Activated CD4-positive, alpha-beta T cell treated with anti-CD3 and anti-CD28 coated beads for 36 hours (primary cell): ENCODE measurements around the gene SLC13A2. TPM values are rescaled to one million over a fixed set of nuclear protein-coding genes. Genes with fewer than 3 reads are reported as not detected.

ENCODE experiments used
- ATAC-seq: fragments of 200-7000 bp; cut with Tn5 transposase; one replicate; pipeline ENCODE4 v1.10.0; 2021; ENCODE audit warnings: mild to moderate bottlenecking, moderate library complexity
- CTCF ChIA-PET: fragments of 350-600 bp; sonication (Branson Sonifier 250); formaldehyde crosslinking; loops from one replicate; lab custom pipeline; 2021; ENCODE audit warnings: antibody characterized with exemption; lab: Charles Lee
- POLR2A ChIA-PET: fragments of 350-600 bp; sonication (Branson Sonifier 250); formaldehyde crosslinking; loops from one replicate; lab custom pipeline; 2021; ENCODE audit warnings: antibody characterized with exemption, inconsistent platforms; lab: Charles Lee
- DNase-seq: peaks from one replicate; pipeline ENCODE4 v3.0.0-alpha.2; 2020
- H3K27ac Mint-ChIP-seq: one replicate; pipeline ENCODE4 v1.8.0; 2021; ENCODE audit warnings: mixed read lengths
- H3K27me3 Mint-ChIP-seq: one replicate; pipeline ENCODE4 v1.8.0; 2021; ENCODE audit warnings: mixed read lengths
- H3K36me3 Mint-ChIP-seq: one replicate; pipeline ENCODE4 v1.8.0; 2021; ENCODE audit warnings: low read depth, mixed read lengths
- H3K4me1 Mint-ChIP-seq: one replicate; pipeline ENCODE4 v1.8.0; 2021; ENCODE audit warnings: mixed read lengths
- H3K4me3 Mint-ChIP-seq: one replicate; pipeline ENCODE4 v1.8.0; 2021; ENCODE audit warnings: mild to moderate bottlenecking, moderate library complexity, mixed read lengths
- H3K9me3 Mint-ChIP-seq: one replicate; pipeline ENCODE4 v1.8.0; 2021; ENCODE audit warnings: low read depth, mixed read lengths
- intact Hi-C, 2 experiments: fragments of 100-400 bp; cut with DNase I in 1 of 2; cut with micrococcal nuclease in 1 of 2; formaldehyde crosslinking; loops; one replicate each; pipeline versions ENCODE4 v1.14.2 to v1.15.1; 2022 to 2024; cut with DNase I, micrococcal nuclease
- total RNA-seq, 2 experiments: library from RNA; stranded (reverse); gene quantifications; one replicate each; pipeline ENCODE4 v1.2.3, GENCODE V29; 2021

Gene SLC13A2
- total RNA-seq, 2 experiments from 2014 or later = not detected

- DNase-seq = no peak
- CTCF ChIA-PET = interaction anchor here (0.6 to 1.2 kb wide), 2 partner anchors 20 to 255 kb away, joined by 3 to 6 read pairs; no protein-coding TSS in a partner anchor
These were observed 2.5 kb upstream of the SLC13A2 start for GRCh38 chr17:28470914-28471366.

DNA sequence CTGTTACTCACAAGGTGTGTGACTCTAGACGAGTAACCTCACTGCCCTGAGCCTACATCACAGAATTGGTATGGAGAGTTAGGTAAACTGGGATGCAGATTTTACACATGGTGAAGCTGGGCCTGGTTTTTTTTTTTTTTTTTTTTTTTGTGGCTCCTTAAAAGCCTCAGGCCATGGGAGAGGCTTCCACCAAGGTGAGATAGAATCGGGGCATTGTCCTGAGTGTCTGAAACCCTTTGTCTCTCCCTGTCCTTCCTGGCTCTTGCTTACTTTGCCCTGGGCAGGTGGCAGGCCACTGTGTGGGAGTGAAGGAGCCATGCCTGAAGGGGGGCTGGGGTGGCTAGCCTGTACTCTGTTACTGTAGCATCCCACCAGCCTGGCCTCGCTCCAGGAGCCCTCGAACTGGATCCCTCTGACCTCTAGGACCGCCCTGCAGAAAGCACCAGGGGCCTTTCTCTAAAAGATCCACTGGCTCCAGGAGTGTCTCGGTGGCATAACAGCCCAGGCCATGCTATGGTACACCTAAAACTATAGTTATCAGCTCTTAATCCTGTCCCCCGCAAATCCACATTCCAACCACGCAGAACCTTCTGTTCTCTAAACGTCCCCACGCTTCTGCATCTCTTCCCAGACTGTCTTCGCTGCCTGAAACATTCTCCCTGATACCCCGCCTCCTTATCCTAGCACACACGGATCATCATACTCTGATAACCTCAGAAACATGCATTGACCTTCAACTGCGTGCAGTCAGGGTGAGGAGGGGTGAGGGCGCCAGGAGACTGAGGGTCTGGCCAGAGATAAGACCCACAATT, 1.7 kb upstream of the SLC13A2 start:
- no peak for DNase-seq
- H3K4me1 Mint-ChIP-seq = peaks cover 24% of the 10 kb centered on the region
- H3K4me3 Mint-ChIP-seq = no peak overlapping the region
- ChIA-PET POLR2A (no interaction called here), CTCF (interaction anchor here (1.2 kb wide), 1 partner anchor 19 kb away, joined by 6 read pairs; no protein-coding TSS in a partner anchor)
- H3K36me3 Mint-ChIP-seq = no peaks in the 10 kb centered on the region
- intact Hi-C loops = no loop called here
- ATAC-seq = no peak
- peaks cover 3% of the 10 kb centered on the region for H3K27me3 Mint-ChIP-seq
- no peak overlapping the region for H3K27ac Mint-ChIP-seq
- no peaks in the 10 kb centered on the region for H3K9me3 Mint-ChIP-seq

More at GRCh38 chr17:28470914-28471366, 2.5 kb upstream of the SLC13A2 start:
- Mint-ChIP-seq H3K36me3 (no peaks in the 10 kb centered on the region), H3K4me3 (no peak overlapping the region), H3K4me1 (peaks cover 24% of the 10 kb centered on the region), H3K27ac (no peak overlapping the region), H3K27me3 (peaks cover 4% of the 10 kb centered on the region), H3K9me3 (no peaks in the 10 kb centered on the region)
- ATAC-seq = no peak
- intact Hi-C loops = no loop called here
- POLR2A ChIA-PET = no interaction called here

- H3K27ac Mint-ChIP-seq = no peak overlapping the region
- DNase-seq (no peak), ATAC-seq (no peak)
- H3K4me3 Mint-ChIP-seq = no peak overlapping the region
- no peaks in the 10 kb centered on the region for H3K36me3 Mint-ChIP-seq
- peaks cover 3% of the 10 kb centered on the region for H3K27me3 Mint-ChIP-seq
- intact Hi-C loops = no loop called here
- ChIA-PET CTCF (interaction anchor here (0.6 to 1.0 kb wide), 2 partner anchors 29 to 71 kb away, joined by 3 read pairs; no protein-coding TSS in a partner anchor), POLR2A (no interaction called here)
- no peaks in the 10 kb centered on the region for H3K9me3 Mint-ChIP-seq
- H3K4me1 Mint-ChIP-seq = peaks cover 21% of the 10 kb centered on the region
These were observed 460 bp upstream of the SLC13A2 start for GRCh38 chr17:28472871-28473497.

- H3K9me3 Mint-ChIP-seq = no peaks in the 10 kb centered on the region
- H3K4me1 Mint-ChIP-seq = peaks cover 12% of the 10 kb centered on the region
- no peaks in the 10 kb centered on the region for H3K36me3 Mint-ChIP-seq
- POLR2A ChIA-PET = no interaction called here
- CTCF ChIA-PET = no interaction called here
- intact Hi-C loops = no loop called here
- H3K27me3 Mint-ChIP-seq = peaks cover 3% of the 10 kb centered on the region
- DNase-seq = no peak
- H3K27ac Mint-ChIP-seq = no peak overlapping the region
- H3K4me3 Mint-ChIP-seq = no peak overlapping the region
- no peak for ATAC-seq
These were observed 677 bp downstream of the SLC13A2 start for GRCh38 chr17:28474111-28474531.

GRCh38 chr17:28475151-28475900, 1.9 kb downstream of the SLC13A2 start:
- H3K36me3 Mint-ChIP-seq = no peaks in the 10 kb centered on the region
- no peak for ATAC-seq
- peaks cover 8% of the 10 kb centered on the region for H3K4me1 Mint-ChIP-seq
- no peak for DNase-seq
- intact Hi-C loops = no loop called here
- no peaks in the 10 kb centered on the region for H3K27me3 Mint-ChIP-seq
- no peak overlapping the region for H3K4me3 Mint-ChIP-seq
- no peaks in the 10 kb centered on the region for H3K9me3 Mint-ChIP-seq
- ChIA-PET POLR2A (no interaction called here), CTCF (interaction anchor here (0.8 kb wide), 2 partner anchors 14 to 475 kb away, joined by 3 read pairs; no protein-coding TSS in a partner anchor)
- H3K27ac Mint-ChIP-seq = no peak overlapping the region

- POLR2A ChIA-PET = no interaction called here
- Mint-ChIP-seq H3K36me3 (no peaks in the 10 kb centered on the region), H3K9me3 (no peaks in the 10 kb centered on the region), H3K4me3 (no peak overlapping the region), H3K27ac (no peak overlapping the region), H3K27me3 (no peaks in the 10 kb centered on the region), H3K4me1 (peaks cover 8% of the 10 kb centered on the region)
- ATAC-seq = no peak
- CTCF ChIA-PET = interaction anchor here (0.8 to 1.1 kb wide), 3 partner anchors 13 to 474 kb away, joined by 3 read pairs; no protein-coding TSS in a partner anchor
- DNase-seq = no peak
- intact Hi-C loops = no loop called here
These were observed 2.8 kb downstream of the SLC13A2 start for GRCh38 chr17:28476076-28476865.

DNA sequence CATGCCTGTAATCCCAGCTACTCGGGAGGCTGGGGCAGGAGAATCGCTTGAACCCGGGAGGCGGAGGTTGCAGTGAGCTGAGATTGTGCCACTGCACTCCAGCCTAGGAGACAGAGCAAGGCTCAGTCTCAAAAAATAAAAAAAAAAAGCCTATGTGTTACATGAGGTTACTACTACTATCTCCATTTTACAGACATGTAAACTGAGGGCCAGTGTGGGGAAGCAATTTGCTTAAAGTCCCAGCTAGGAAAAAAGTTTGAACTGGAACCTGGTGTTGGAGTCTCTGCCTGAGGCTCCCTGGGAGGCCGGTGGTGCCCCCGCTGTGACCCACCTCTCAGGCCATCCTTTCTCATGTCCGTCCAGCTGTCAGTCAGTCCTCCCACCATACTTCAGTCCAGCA, 4.5 kb downstream of the SLC13A2 start:
- peaks cover 8% of the 10 kb centered on the region for H3K4me1 Mint-ChIP-seq
- intact Hi-C loops = no loop called here
- no peak overlapping the region for H3K27ac Mint-ChIP-seq
- no peak overlapping the region for H3K4me3 Mint-ChIP-seq
- no peaks in the 10 kb centered on the region for H3K27me3 Mint-ChIP-seq
- ChIA-PET POLR2A (interaction anchor here (0.6 kb wide), 1 partner anchor 107 kb away, joined by 5 read pairs; the partner anchor contains the start of gene SARM1), CTCF (no interaction called here)
- no peaks in the 10 kb centered on the region for H3K36me3 Mint-ChIP-seq
- no peaks in the 10 kb centered on the region for H3K9me3 Mint-ChIP-seq
- no peak for ATAC-seq
- DNase-seq = no peak

- no peak overlapping the region for H3K4me3 Mint-ChIP-seq
- ATAC-seq = no peak
- H3K4me1 Mint-ChIP-seq = peaks cover 8% of the 10 kb centered on the region
- no peak for DNase-seq
- intact Hi-C loops = no loop called here
- CTCF ChIA-PET = interaction anchor here (0.6 kb wide), 1 partner anchor 384 kb away, joined by 3 read pairs; no protein-coding TSS in a partner anchor
- no peaks in the 10 kb centered on the region for H3K9me3 Mint-ChIP-seq
- H3K36me3 Mint-ChIP-seq = no peaks in the 10 kb centered on the region
- no peaks in the 10 kb centered on the region for H3K27me3 Mint-ChIP-seq
- POLR2A ChIA-PET = no interaction called here
- no peak overlapping the region for H3K27ac Mint-ChIP-seq
These were observed 5.5 kb downstream of the SLC13A2 start for GRCh38 chr17:28478712-28479615.

GRCh38 chr17:28480278-28480677, 6.8 kb downstream of the SLC13A2 start:
- no peaks in the 10 kb centered on the region for H3K9me3 Mint-ChIP-seq
- H3K27me3 Mint-ChIP-seq = no peaks in the 10 kb centered on the region
- no peak for ATAC-seq
- H3K4me3 Mint-ChIP-seq = no peak overlapping the region
- intact Hi-C loops = no loop called here
- no peaks in the 10 kb centered on the region for H3K36me3 Mint-ChIP-seq
- no peak overlapping the region for H3K27ac Mint-ChIP-seq
- CTCF ChIA-PET = interaction anchor here (1.2 kb wide), 1 partner anchor 19 kb away, joined by 3 read pairs; no protein-coding TSS in a partner anchor
- no peak for DNase-seq
- H3K4me1 Mint-ChIP-seq = peaks cover 13% of the 10 kb centered on the region
- POLR2A ChIA-PET = no interaction called here
